ENCODE measurements around the gene FCHSD1. TPM values are rescaled to one million over a fixed set of nuclear protein-coding genes. Genes with fewer than 3 reads are reported as not detected.
A peak's percentile ranks its signal among the peaks of the same experiment; 100 is the strongest.

Gene FCHSD1
- total and polyA plus RNA-seq, 2 donors (not counting 3 experiments of a cell fraction or from before 2014, with no cell fraction given) = 35.1 to 37.0 TPM

- H3K36me3 ChIP-seq (ENCODE audit: control insufficient read depth in 2 of 2, extremely low read depth in 1 of 2, insufficient read depth in 2 of 2, low read length in 2 of 2) = no peaks in the 10 kb centered on the region
- BruUV-seq (replicated peaks) = no TSS peak
- no peak for TF ChIP-seq POLR2A (IDR thresholded peaks at IDR 0.05; ENCODE audit: low read depth, low read length)
- no peak for TF ChIP-seq MYC (IDR thresholded peaks at IDR 0.05; ENCODE audit: low read depth, low read length)
- no peak for TF ChIP-seq CTCF (IDR thresholded peaks at IDR 0.05; ENCODE audit: extremely low read depth in 1 of 2, insufficient read depth in 1 of 2, low read depth in 1 of 2, low read length in 2 of 2)
- no peak for TF ChIP-seq EZH2 (IDR thresholded peaks at IDR 0.05; ENCODE audit: borderline replicate concordance, low read depth, low read length, severe bottlenecking)
- no peak for TF ChIP-seq GATA2 (IDR thresholded peaks at IDR 0.05; ENCODE audit: insufficient read depth, insufficient read length, low read depth, low read length)
- TF ChIP-seq POLR2AphosphoS5 (IDR thresholded peaks at IDR 0.05; ENCODE audit: insufficient read depth, low read depth, low read length) = no peak
- no peak for TF ChIP-seq MAX (IDR thresholded peaks at IDR 0.05; ENCODE audit: insufficient read depth, insufficient read length)
- no peak for TF ChIP-seq FOS (IDR thresholded peaks at IDR 0.05; ENCODE audit: borderline replicate concordance, insufficient read depth, low read length)
- TF ChIP-seq JUN (IDR thresholded peaks at IDR 0.05; ENCODE audit: borderline replicate concordance, insufficient read depth, insufficient read length, low read depth) = no peak
- peaks cover 17% of the 10 kb centered on the region for H3K4me1 ChIP-seq (ENCODE audit: control insufficient read depth, extremely low read depth, insufficient read depth, low read length)
- DNase-seq (ENCODE audit: low read depth, low spot score) = peak; percentile 37
- ChIA-PET POLR2A (no interaction called here), CTCF (interaction anchor here (0.7 to 7.7 kb wide), 9 partner anchors 11 to 269 kb away, joined by 3 to 282 read pairs (median 3); partner anchors contain the start of genes ARAP3, PCDH1 and PCDH12)
- no peaks in the 10 kb centered on the region for H3K79me2 ChIP-seq (ENCODE audit: control insufficient read depth, insufficient read depth, low read length)
- H4K20me1 ChIP-seq (replicated peaks; ENCODE audit: control insufficient read depth, extremely low read depth, insufficient read depth, low read length) = no peaks in the 10 kb centered on the region
- H3K9ac ChIP-seq (replicated peaks; ENCODE audit: extremely low read depth, insufficient read depth, low read length) = no peak overlapping the region
- no peak overlapping the region for H3K4me3 ChIP-seq (replicated peaks in 1 of 3; ENCODE audit: insufficient read depth in 1 of 3, low read depth in 1 of 3, low read length in 3 of 3)
- dilution Hi-C loops (cut with MboI; ENCODE audit: extremely low pct_ligation_motif_present, low sequenced_read_pairs) (no loop called here), intact Hi-C loops (cut with micrococcal nuclease) (no loop called here)
- H3K27me3 ChIP-seq (ENCODE audit: control insufficient read depth in 2 of 2, insufficient read depth in 2 of 2, low read length in 2 of 2) = peaks cover 0 to 7% of the 10 kb centered on the region in 2 experiments
- H3K9me3 ChIP-seq (replicated peaks; ENCODE audit: control insufficient read depth, insufficient read depth, low read length) = no peaks in the 10 kb centered on the region
- H2AFZ ChIP-seq (ENCODE audit: low read depth, low read length) = no peak overlapping the region
- peak; percentile 42 for FAIRE-seq
- no peak overlapping the region for H3K27ac ChIP-seq (ENCODE audit: insufficient read depth, low read depth, low read length)
- no peaks in the 10 kb centered on the region for H3K9me1 ChIP-seq (replicated peaks; ENCODE audit: control insufficient read depth, extremely low read depth, insufficient read depth, low read length)
- H3K4me2 ChIP-seq (ENCODE audit: insufficient read depth, low read length) = no peak overlapping the region
Measured at GRCh38 chr5:141695627-141696215, 44.5 kb upstream of the FCHSD1 start.

Data from endothelial cell of umbilical vein (primary cell).